ENCODE results near the gene RAI14. TPM values are rescaled to one million over a fixed set of nuclear protein-coding genes. Genes with fewer than 3 reads are reported as not detected.

RAI14 gene
- total and polyA plus RNA-seq, 2 donors (not counting 3 experiments of a cell fraction or from before 2014, with no cell fraction given), result 114 to 369 TPM

DNA sequence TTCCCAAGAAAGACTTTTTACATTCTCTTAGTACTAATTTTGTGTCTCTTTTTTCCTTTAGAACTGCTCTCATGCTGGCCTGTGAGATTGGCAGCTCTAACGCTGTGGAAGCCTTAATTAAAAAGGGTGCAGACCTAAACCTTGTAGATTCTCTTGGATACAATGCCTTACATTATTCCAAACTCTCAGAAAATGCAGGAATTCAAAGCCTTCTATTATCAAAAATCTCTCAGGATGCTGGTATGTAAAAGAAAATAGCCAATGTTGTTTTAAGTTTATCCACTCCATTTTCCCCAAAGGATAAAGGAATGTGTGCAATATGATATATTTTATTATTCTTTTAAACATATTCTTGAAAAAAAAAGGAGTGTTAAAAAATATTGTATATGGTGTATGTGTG lies 155.6 kb downstream of the RAI14 start:
- no peaks in the 10 kb centered on the region for H3K9me3 ChIP-seq (replicated peaks; ENCODE audit: control insufficient read depth, insufficient read depth, low read length)
- BruUV-seq (replicated peaks), result no TSS peak
- intact Hi-C loops (cut with micrococcal nuclease) (no loop called here), dilution Hi-C loops (cut with MboI; ENCODE audit: extremely low pct_ligation_motif_present, low sequenced_read_pairs) (no loop called here)
- DNase-seq (ENCODE audit: low read depth, low spot score), result no peak
- no peaks in the 10 kb centered on the region for H3K4me1 ChIP-seq (ENCODE audit: control insufficient read depth, extremely low read depth, insufficient read depth, low read length)
- ChIA-PET POLR2A (no interaction called here), CTCF (interaction anchor here (1.6 kb wide), 1 partner anchor 325 kb away, joined by 4 read pairs; no protein-coding TSS in a partner anchor)
- FAIRE-seq, result no peak
- H3K4me3 ChIP-seq (replicated peaks in 1 of 3; ENCODE audit: insufficient read depth in 1 of 3, low read depth in 1 of 3, low read length in 3 of 3), result no peak overlapping the region
- no peaks in the 10 kb centered on the region for H4K20me1 ChIP-seq (replicated peaks; ENCODE audit: control insufficient read depth, extremely low read depth, insufficient read depth, low read length)
- H3K27me3 ChIP-seq (ENCODE audit: control insufficient read depth in 2 of 2, insufficient read depth in 2 of 2, low read length in 2 of 2), result no peaks in the 10 kb centered on the region
- TF ChIP-seq GATA2 (IDR thresholded peaks at IDR 0.05; ENCODE audit: insufficient read depth, insufficient read length, low read depth, low read length), result no peak
- no peak for TF ChIP-seq EZH2 (IDR thresholded peaks at IDR 0.05; ENCODE audit: borderline replicate concordance, low read depth, low read length, severe bottlenecking)
- TF ChIP-seq POLR2AphosphoS5 (IDR thresholded peaks at IDR 0.05; ENCODE audit: insufficient read depth, low read depth, low read length), result no peak
- no peak for TF ChIP-seq JUN (IDR thresholded peaks at IDR 0.05; ENCODE audit: borderline replicate concordance, insufficient read depth, insufficient read length, low read depth)
- TF ChIP-seq, protein P1, sequence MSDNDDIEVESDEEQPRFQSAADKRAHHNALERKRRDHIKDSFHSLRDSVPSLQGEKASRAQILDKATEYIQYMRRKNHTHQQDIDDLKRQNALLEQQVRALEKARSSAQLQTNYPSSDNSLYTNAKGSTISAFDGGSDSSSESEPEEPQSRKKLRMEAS (IDR thresholded peaks at IDR 0.05; ENCODE audit: insufficient read depth, insufficient read length), result no peak
- TF ChIP-seq, protein P2, sequence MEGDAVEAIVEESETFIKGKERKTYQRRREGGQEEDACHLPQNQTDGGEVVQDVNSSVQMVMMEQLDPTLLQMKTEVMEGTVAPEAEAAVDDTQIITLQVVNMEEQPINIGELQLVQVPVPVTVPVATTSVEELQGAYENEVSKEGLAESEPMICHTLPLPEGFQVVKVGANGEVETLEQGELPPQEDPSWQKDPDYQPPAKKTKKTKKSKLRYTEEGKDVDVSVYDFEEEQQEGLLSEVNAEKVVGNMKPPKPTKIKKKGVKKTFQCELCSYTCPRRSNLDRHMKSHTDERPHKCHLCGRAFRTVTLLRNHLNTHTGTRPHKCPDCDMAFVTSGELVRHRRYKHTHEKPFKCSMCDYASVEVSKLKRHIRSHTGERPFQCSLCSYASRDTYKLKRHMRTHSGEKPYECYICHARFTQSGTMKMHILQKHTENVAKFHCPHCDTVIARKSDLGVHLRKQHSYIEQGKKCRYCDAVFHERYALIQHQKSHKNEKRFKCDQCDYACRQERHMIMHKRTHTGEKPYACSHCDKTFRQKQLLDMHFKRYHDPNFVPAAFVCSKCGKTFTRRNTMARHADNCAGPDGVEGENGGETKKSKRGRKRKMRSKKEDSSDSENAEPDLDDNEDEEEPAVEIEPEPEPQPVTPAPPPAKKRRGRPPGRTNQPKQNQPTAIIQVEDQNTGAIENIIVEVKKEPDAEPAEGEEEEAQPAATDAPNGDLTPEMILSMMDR (IDR thresholded peaks at IDR 0.05; ENCODE audit: extremely low read depth in 1 of 2, insufficient read depth in 1 of 2, low read depth in 1 of 2, low read length in 2 of 2), result no peak
- no peak for TF ChIP-seq FOS (IDR thresholded peaks at IDR 0.05; ENCODE audit: borderline replicate concordance, insufficient read depth, low read length)
- H3K9ac ChIP-seq (replicated peaks; ENCODE audit: extremely low read depth, insufficient read depth, low read length), result no peak overlapping the region
- no peaks in the 10 kb centered on the region for H3K79me2 ChIP-seq (ENCODE audit: control insufficient read depth, insufficient read depth, low read length)
- H3K36me3 ChIP-seq (ENCODE audit: control insufficient read depth in 2 of 2, extremely low read depth in 1 of 2, insufficient read depth in 2 of 2, low read length in 2 of 2), result peaks cover 17 to 43% of the 10 kb centered on the region in 2 experiments
- H2AFZ ChIP-seq (ENCODE audit: low read depth, low read length), result no peak overlapping the region
- no peak overlapping the region for H3K4me2 ChIP-seq (ENCODE audit: insufficient read depth, low read length)
- no peaks in the 10 kb centered on the region for H3K9me1 ChIP-seq (replicated peaks; ENCODE audit: control insufficient read depth, extremely low read depth, insufficient read depth, low read length)
- no peak overlapping the region for H3K27ac ChIP-seq (ENCODE audit: insufficient read depth, low read depth, low read length)

Measured in endothelial cell of umbilical vein (primary cell).